Dedifferentiated amniotic fluid mesenchymal stem cell (primary cell): ENCODE measurements around the gene NAGPA.

Source experiments
- DNase-seq: peaks from one replicate; pipeline ENCODE4 v3.0.0-alpha.2; 2016; ENCODE audit errors: extremely low spot score

Gene NAGPA

DNA sequence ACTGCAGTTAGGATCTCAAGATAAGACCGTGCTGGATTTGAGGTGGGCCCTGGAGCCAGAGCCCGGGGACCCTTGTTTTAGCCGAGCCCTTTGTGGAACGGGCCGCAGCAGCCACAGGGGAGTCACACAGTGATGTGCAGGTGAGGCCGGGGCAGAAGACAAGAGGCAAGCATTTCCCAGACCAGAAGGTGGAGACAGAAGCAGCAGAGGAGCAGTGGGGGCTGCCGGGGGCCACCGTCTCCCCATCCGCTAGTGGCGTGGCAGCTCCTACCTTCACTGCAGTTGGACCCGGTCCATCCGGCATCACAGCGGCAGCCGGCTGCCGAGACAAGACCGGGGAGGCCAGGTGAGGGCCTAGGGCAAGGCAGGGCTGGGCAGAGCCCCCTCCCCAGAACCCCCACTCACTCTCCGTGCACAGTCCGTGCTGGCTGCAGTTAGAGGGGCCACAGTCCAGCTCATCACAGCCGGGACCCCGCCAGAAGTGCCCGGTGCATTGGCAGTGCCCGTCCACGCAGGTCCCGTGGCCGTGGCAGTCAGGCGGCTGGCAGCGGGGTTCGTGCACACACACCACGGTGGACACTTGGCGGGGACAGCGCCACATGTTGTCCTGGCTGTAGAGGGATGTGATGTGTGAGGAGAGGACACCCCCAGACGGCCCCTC is 6.0 kb downstream of the NAGPA start:
- DNase-seq, result no peak

DNA sequence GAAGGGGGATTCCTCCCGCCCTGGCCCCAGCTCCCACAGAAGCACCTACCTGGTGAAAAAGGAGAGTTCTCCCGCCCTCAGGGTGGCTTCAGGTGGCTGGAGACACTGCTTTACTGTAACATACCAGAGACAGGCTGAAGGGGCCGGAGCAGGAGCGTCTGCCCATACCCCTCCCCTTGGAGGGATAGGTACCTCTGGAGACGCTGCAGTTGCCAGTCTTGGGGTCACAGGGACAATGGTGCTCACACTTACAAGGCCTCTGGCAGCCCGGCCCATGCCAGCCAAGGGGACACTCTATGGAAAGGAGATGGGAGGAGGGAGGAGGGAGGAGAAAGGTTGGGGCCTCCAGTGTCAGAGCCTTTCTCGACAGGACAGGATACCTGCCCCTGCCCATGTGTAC is 6.6 kb downstream of the NAGPA start:
- no peak for DNase-seq

DNA sequence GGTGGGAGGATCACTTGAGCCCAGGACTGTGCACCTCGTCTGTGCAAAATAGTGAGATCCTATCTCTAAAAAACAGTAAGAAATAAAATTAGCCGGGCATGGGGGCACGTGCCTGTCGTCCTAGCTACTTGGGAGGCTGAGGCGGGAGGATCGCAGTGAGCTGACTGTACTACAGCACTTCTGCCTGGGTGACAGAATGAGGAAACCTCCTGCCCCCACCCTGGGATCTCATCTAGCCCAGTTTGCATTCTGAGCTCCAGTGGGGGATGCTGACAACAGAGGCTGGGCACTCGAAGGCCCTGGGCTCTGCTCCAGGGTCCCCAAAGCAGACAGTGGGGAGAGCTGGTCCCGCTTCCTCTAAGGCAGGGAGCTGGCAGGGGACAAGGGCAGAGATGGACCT is 7.1 kb downstream of the NAGPA start:
- no peak for DNase-seq

DNA sequence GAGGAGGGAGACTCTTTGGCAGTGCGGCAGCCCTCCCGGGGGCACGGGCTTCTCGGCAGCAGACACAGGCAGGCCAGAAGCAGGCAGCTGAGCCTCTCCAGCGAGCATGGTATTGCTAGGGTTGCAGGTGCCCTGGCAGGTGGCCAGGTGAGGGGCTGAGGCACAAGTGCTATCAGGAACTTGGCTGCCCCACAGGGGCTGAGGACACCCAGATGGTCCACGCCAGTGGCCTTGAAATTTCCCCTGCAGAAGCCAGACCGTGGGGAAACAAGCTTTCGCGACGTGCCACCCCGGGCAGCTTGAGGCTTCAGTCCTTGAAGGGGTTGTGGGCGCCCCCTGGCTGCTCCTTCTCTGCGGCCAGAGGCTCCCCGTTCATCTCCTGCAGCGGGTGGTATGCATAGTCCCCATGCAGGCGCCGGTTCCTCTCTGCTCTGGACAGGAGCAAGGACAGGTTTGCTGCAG is 8.5 kb downstream of the NAGPA start:
- DNase-seq, result no peak

DNA sequence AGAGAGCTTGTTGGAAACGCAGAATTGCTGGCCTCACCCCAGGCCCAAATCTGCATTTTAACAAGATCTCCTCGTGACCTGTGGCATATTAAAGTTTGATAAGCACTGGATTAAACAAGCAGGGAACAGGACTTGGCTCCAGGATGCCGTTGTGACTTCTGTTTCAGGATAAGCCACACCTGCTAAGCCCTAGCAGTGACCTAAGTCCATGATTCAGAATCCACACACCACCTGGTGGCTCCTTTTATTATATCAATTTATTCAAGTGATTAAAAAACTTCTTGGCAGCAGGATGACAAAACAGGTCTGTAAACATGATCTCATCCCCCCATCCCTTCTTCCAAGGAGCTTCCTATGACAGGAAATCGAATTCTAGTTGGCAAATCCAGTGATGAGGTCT is 9.1 kb downstream of the NAGPA start:
- no peak for DNase-seq

DNA sequence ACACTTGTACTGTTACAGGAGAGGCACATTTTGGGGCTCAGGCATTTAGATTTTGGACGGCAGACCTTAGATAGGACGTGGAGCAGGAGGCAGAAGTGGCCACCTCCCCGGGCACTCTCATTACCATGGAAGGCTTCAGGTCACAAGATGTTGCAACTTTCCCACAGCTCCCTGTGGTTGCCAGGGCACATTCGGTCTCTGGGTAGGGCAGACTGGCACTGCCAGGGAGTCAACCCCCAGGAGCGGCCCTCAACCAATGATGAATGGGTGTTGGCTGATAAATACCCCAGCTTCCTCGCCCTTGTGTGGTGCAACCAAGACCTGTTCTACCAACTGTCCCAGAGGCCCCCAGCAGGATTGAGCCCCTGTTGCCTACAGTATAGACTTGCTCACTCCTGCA is 11.2 kb downstream of the NAGPA start:
- no peak for DNase-seq

DNA sequence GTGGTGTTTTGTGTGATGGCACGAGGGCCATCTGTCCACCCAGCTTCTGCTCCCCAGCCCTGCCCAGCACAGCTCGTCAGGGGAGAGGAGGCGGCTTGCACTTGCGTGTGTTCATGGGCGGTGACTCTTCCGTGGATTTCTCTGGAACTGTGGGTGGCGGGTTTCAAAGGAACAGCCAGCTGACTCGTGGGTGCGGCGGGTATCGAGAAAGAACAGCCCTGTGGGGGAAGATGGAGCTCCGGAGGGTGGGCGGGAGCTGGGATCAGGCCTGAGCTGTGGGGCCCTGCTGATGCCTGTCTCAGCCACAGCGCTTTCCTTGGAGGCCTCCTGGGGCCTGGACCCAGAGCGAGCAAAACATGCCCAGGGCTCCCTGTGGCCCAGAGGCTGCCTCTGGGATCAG is 13.2 kb downstream of the NAGPA start:
- no peak for DNase-seq

DNA sequence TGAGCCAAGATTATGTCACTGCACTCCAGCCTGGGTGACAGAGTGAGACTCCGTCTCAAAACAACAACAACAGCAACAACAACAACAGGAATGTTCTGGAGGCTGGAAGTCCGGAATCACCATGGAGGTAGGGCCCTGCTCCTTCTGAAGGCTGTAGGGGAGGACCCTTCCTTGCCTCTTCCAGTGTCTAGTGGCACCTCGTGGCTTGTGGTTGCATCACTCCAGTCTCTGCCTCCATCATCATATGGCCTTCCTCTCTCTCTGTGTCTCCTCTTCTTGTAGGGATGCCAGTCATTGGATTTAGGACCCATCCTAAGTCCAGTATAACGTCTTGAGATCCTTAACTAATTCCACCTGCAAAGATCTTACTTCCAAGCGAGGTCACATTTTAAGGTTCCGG is 14.0 kb downstream of the NAGPA start:
- no peak for DNase-seq

DNA sequence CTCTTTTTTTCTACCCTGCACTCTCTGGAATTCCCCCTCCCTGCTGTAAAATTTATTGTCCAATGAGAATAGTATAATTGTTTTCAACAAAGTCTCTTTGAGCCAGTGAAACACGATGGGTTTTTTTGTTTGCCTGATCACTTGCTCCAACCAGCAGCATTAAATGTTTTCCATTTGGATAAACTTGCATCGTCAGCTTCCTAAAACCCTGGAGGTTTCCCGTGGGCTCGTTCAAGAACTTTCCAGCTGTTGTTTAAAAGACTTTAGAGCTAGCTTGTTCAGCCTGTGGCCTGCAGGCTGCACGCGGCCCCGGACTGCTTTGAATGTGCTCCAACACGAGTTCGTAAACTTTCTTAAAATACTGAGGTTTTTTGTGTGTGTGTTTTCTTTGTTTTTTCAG is 14.9 kb downstream of the NAGPA start:
- no peak for DNase-seq

DNA sequence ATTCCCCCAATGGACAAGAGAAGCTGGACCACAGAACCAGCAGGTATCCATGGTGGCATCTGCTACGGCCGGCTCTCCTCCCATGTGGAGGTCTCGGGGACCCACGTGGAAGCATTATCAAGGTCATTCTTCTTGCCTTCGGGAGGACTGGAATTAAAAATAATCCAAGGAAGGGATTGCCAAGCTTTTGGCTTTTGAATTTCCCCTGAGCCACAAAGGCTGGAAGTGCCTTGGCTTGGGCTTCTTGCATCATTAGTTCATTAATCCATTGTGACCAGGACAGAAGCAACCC is 16.1 kb downstream of the NAGPA start:
- no peak for DNase-seq

DNA sequence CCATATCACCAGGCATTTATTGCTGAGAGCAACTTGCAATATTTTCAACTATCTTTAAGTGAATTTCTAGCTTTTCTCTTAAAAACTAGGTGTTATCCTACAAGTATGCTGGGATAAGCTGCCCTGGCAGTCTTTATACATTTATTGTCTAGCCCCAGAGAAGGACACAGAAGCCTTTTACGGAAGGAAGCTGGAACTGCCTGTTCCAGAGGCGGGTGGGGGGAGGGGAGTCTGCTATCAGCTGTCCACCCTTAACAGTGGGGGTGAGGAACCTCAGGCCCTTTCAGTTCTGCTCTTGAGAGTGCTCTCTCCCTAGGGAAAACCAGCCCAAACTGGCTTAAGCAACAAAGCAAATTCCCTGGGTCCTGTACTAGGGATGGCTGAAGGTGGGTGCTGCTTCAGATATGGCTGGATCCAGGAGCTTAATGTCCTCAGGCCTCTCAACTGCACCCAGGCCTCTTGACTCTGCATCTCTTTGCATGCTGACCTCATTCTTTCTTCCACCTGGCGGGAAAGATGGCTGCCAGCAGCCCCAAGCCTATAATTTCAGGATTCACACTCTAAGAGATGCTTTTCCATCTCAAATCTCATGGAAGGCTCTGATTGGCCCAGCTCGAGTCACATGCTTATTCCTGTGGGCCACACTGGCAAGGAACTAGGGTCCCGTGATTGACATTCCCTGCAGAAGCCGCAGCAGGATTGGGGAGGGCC is 16.6 kb downstream of the NAGPA start:
- no peak for DNase-seq

DNA sequence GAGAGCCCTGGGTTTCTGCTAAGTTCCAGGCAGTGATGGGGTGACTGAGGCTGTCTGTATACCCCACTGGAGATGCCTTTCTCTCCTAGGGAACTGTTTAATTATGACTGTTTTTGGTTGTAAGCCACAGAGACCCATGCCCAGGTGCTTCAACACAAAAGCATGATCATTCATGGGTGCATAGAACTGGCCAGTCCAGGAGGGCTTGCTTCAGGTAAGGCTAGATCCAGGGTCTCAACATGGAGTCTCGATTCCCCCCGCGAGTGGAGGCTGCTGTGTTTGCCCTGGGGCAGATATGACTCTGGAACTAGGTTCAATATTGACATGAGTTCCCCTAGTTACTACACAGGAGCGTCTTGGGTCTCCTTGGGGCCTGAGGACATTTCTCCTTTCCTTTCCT is 17.8 kb downstream of the NAGPA start:
- DNase-seq, result no peak

DNA sequence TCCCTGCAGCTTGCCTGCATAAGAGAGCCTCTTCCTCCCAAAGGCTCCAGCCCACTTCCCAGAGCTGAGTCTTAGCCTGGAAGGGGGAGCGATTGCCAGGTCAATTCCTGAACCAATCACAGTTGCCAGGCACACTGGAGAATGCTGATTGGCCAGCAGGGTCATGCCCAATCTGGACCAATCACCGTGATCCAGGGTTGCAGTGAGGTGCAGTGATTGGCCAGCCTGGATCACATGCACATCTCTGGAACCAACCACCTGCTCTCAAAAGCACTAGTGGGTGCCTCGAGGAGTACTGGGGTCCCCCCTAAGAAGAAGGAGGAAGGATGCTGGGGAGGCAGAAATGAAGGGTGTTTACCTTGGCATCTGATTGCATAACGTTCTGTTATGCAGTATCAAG is 18.4 kb downstream of the NAGPA start:
- DNase-seq, result no peak

DNA sequence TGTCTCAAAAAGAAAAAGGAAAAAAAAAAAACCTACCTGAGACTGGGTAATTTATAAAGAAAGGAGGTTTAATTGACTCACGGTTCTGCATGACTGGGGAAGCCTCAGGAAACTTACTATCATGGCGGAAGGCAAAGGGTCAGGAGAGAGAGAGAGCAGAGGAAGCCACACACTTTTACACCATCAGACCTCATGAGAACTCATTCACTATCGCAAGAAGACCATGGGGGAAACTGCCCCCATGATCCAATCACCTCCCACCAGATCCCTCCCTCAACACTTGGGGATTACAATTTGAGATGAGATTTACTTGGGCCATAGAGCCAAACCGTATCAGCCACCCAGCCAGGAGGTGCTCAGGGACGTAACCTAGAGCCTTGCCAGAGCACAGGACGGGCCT is 20.8 kb downstream of the NAGPA start:
- DNase-seq, result no peak

DNA sequence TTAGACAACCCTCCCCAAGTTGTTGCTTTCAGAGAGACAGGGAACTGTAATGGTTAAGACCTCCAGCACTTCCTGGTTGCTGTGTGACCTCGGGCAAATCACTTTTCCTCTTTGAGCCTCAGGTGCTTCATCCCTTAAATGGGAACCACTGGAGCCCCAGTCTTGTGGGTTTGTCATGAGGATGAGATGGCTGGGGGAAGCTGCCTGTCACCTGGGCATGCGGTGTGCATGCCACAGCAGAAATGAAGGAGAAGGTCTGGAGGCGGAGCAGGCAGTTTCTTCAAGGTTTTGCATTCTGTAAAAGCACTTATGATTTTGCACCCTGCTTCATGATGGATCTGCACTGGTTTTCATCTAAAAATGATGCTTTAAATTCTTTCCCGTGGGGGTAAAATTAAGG is 22.1 kb downstream of the NAGPA start:
- DNase-seq, result no peak

DNA sequence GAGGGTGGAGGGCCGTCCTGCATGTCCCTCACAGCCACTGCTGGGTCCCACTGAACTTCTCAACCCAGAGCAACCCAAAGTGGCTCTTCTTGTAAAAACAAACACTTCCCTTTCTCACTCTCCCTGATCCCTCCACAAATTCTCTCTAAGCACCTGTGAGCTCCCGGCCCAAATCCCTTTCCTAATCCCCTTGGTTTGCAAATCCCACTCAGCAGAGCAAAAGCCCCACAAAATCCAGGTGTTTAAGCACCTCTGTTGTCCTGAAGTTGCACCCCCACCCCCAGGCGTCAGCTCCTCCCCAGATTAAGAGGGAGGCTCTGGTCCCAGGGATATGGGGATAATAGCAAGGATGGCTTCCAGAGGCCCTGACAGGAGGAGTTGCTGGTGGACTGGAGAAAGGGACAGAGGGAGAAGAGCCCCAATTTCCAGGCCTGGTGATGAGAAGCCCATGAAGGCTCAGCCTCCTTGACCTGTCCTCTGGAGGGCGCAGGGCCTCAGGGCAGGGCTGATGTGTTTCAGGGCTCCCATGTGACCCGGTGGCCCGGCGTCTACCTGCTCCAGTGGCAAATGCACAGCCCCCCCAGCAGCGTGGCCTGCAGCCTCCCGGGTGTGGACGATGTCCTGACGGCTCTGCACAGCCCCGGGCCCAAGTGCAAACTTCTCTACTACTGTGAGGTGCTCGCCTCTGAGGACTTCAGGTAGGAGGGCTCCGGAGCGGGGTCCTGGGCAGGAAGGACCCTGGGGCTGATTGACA is 23.0 kb downstream of the NAGPA start:
- no peak for DNase-seq

DNA sequence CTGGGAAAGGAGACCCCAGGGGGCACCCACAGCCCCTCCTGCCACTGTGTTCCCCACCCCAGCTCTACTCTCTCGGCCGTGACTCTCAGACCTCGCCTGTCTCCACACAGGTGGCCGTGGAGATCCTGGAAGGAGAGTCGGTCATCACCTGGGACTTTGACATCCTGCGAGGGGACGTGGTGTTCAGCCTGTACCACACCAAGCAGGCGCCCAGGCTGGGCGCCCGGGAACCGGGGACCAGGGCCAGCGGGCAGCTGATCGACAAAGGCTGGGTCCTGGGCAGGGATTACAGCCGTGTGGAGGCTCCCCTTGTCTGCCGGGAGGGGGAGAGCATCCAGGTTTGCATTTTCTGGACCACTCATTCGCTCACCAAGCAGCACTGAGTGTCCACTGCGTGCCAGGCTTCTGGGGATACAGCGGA is 25.4 kb downstream of the NAGPA start:
- no peak for DNase-seq

DNA sequence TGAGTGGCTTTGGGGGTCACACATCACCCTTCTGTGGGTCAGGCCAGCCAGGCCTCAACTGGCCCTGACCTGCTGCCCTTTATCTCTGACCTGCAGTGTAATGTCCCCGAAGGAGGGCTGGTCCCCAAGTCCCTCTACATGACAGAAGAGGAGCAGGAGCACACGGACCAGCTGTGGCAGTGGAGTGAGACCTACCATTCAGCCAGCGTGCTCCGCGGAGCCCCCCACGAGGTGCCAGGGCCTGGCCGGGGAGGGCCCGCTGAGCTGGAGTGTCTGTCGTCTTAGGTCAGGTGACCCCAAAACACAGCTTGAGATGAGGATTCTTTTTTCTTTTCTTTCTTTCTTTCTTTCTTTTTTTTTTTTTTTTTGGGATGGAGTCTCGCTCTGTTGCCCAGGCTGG is 26.5 kb downstream of the NAGPA start:
- no peak for DNase-seq

DNA sequence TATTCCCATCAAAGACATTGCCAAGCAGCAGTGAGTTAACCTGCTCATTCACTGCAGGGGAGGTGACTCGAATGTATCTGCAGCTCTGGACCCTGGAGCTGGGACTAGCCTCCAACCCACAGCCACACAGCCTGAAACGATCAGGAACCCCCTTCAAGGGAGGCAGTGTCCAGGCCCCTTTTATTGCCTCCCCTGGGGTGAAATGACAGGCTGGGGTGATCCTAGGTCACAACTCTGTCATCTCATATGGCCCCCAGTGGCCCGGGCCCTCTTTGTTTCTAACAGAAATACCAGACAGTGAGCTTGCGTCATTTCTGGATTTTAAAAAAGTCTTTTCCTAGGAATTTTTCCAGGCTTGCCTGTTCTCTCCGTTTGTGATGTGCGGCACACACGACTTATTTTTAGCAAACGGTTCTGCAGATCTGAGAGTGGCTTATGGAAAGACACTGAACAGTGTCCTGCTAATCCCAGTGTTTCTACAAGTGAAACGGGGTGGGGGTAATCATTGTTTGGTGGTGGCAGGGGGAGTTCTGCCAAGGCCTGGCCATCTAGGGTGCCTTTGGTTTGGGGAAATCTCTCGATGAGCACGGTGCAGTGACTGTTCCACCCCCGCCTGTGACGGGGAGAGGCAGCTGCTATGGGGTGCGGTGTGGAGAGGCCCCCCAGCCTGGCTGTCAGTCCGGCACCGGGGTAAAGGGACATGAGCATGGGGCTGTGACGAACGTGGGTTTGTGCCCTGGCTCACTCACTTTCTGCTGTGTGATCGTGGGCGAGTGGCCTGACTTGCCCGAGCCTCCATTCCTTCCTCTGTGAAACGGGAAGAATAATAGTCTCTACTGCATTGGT is 27.2 kb downstream of the NAGPA start:
- DNase-seq, result no peak

DNA sequence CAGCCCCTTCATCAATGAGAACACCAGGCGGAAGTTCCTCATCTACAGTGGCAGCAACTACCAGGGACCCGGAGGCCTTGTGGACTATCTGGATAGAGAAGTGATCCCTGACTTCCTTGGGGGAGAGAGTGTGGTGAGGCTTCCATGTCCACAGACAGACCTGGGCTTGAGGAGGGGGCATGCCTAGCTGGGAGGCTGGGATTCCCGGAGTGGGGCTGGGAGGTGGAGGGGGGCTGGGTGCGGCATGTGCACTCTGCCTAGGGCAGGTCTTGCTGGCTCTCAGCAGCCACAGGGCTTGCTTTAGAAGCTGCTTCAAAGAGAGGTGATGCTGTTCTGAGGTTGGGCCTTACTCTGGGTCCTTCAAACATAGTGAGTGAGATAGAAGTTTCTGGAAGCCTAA is 27.8 kb downstream of the NAGPA start:
- DNase-seq, result no peak

DNA sequence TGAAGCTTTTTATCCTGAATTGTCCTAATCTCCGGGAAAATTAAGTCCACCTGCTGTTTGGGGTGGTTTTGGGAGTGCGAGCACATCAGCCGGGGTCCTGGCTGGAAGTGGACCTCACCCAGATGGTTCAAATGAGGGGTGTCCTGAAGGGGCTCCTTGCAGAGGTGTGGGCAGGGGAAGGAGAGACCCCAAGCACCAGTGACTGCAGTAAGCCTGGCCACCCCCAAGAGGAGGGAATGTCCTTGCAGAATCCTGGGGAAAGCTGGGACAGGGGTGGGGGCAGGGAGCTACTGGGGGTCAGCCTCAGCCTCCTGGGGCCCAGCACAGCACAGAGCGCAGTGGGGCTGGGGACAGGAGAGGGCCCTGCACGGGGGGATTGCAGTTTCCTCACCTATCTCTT is 29.4 kb downstream of the NAGPA start:
- no peak for DNase-seq

DNA sequence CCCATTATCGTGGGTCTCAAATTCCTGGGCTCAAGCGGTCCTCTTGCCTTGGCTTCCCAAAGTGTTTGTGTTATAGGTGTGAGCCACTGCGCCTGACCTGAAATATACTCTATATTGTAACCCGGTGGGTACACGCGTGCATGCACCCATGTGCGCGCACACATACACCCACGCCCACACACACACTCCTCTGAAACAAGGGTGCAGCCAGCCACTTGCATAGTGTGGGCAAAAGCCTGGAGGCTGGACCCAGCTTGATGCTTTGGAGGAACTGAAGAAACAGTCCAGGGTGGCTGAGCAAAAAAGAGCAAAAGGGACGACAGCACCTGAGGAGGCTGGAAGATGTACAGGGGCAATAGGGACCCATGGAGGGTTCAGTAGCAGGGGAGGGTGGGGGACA is 29.9 kb downstream of the NAGPA start:
- no peak for DNase-seq
